Loucy (cell line): ENCODE results near the gene CEP112.

Experiments used
- H2AFZ ChIP-seq: fragments of 200-600 bp; sonication (generic); 2 replicates; pipeline ENCODE4 v1.6.0; 2016; ENCODE audit warnings: antibody characterized with exemption, mild to moderate bottlenecking, low read length, moderate library complexity
- H3F3A ChIP-seq: fragments of 200-600 bp; 2 replicates; pipeline ENCODE4 v1.6.0; 2016; ENCODE audit warnings: antibody characterized with exemption, low read depth, mild to moderate bottlenecking
- H3K27me3 ChIP-seq: fragments of 200-600 bp; sonication (generic); 2 replicates; pipeline ENCODE4 v1.6.1; 2014; ENCODE audit warnings: low read length, mild to moderate bottlenecking; ENCODE audit not compliant: insufficient read depth, poor library complexity, severe bottlenecking
- H3K36me3 ChIP-seq: fragments of 200-600 bp; sonication (generic); 2 replicates; pipeline ENCODE4 v1.6.1; 2016; ENCODE audit warnings: low read length; ENCODE audit not compliant: insufficient read depth
- H3K4me1 ChIP-seq: fragments of 200-600 bp; sonication (generic); 2 replicates; pipeline ENCODE4 v1.5.1; 2014; ENCODE audit warnings: low read length, mild to moderate bottlenecking; ENCODE audit not compliant: insufficient read depth, poor library complexity, severe bottlenecking
- H3K4me2 ChIP-seq: fragments of 200-600 bp; sonication (generic); 2 replicates; pipeline ENCODE4 v1.6.0; 2014; ENCODE audit warnings: antibody characterized with exemption, low read length, low read depth, mild to moderate bottlenecking; ENCODE audit not compliant: poor library complexity, severe bottlenecking
- H3K4me3 ChIP-seq: fragments of 200-600 bp; sonication (generic); 2 replicates; pipeline ENCODE4 v1.5.1; 2014; ENCODE audit warnings: low read length, mild to moderate bottlenecking, mixed read lengths; ENCODE audit not compliant: poor library complexity, severe bottlenecking
- H3K79me2 ChIP-seq: fragments of 200-600 bp; sonication (generic); 2 replicates; pipeline ENCODE4 v1.6.1; 2014; ENCODE audit warnings: low read length; ENCODE audit not compliant: insufficient read depth
- H3K9ac ChIP-seq: fragments of 200-600 bp; sonication (generic); 2 replicates; pipeline ENCODE4 v1.6.0; 2014; ENCODE audit warnings: mild to moderate bottlenecking, low read depth, low read length, moderate library complexity; ENCODE audit not compliant: poor library complexity, severe bottlenecking
- H3K9me2 ChIP-seq: fragments of 200-600 bp; sonication (generic); replicated peaks from 2 replicates; pipeline ENCODE4 v1.6.1; 2016; ENCODE audit warnings: low read depth, low read length, mixed read lengths
- H3K9me3 ChIP-seq: fragments of 200-600 bp; sonication (generic); 2 replicates; pipeline ENCODE4 v1.6.1; 2014; ENCODE audit warnings: mild to moderate bottlenecking, antibody characterized with exemption, low read length, low read depth; ENCODE audit not compliant: insufficient read depth
- H4K20me1 ChIP-seq: fragments of 200-600 bp; sonication (generic); 2 replicates; pipeline ENCODE4 v1.6.0; 2014; ENCODE audit warnings: antibody characterized with exemption, low read length, mild to moderate bottlenecking; ENCODE audit not compliant: insufficient read depth, poor library complexity, severe bottlenecking
- CTCF ChIP-seq: fragments of 200-600 bp; sonication (generic); conservative IDR thresholded peaks from 2 replicates; pipeline ENCODE4 v1.5.1; 2014; ENCODE audit warnings: mild to moderate bottlenecking, antibody characterized with exemption, low read length
- EZH2phosphoT487 ChIP-seq: fragments of 200-600 bp; IDR thresholded peaks from 2 replicates; pipeline ENCODE4 v1.6.1; 2018; ENCODE audit warnings: antibody characterized with exemption, mild to moderate bottlenecking, moderate library complexity, borderline replicate concordance

CEP112 gene

DNA sequence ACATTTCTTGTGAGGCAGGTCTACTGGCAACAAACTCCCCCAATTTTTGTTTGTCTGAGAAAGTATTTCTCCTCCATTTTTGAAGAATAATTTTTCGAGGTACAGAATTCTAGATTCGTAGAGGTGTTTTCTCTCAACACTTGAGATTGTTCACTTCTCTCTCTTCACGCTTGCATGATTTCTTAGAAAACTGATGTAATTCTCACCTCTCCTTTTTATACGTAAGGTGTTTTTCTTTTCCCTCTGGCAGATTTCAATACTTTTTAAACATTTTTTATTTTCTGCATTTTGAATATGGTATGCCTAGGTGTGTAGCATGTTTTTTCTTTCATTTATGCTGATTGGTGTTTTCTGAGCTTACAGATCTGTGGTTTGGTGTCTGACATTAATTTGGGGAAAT, 429.0 kb downstream of the CEP112 start:
- H2AFZ ChIP-seq = no peak overlapping the region
- no peaks in the 10 kb centered on the region for H3K4me1 ChIP-seq
- H3F3A ChIP-seq = no peaks in the 10 kb centered on the region
- H3K79me2 ChIP-seq = no peaks in the 10 kb centered on the region
- no peak overlapping the region for H3K4me2 ChIP-seq
- H3K9ac ChIP-seq = no peak overlapping the region
- no peaks in the 10 kb centered on the region for H3K9me3 ChIP-seq
- no peak overlapping the region for H3K4me3 ChIP-seq
- H3K36me3 ChIP-seq = no peaks in the 10 kb centered on the region
- no peak for TF ChIP-seq CTCF
- no peak for TF ChIP-seq EZH2phosphoT487
- no peaks in the 10 kb centered on the region for H3K27me3 ChIP-seq
- no peaks in the 10 kb centered on the region for H3K9me2 ChIP-seq
- H4K20me1 ChIP-seq = no peaks in the 10 kb centered on the region

- Histone ChIP-seq H4K20me1 (no peaks in the 10 kb centered on the region), H3K4me2 (no peak overlapping the region), H3K79me2 (no peaks in the 10 kb centered on the region), H3K4me3 (no peak overlapping the region), H3K9me3 (no peaks in the 10 kb centered on the region), H3K27me3 (no peaks in the 10 kb centered on the region), H3K36me3 (no peaks in the 10 kb centered on the region), H3K9me2 (no peaks in the 10 kb centered on the region), H2AFZ (no peak overlapping the region), H3F3A (no peaks in the 10 kb centered on the region), H3K9ac (no peak overlapping the region), H3K4me1 (no peaks in the 10 kb centered on the region)
- TF ChIP-seq CTCF = no peak
- no peak for TF ChIP-seq EZH2phosphoT487
These were observed 432.4 kb downstream of the CEP112 start for GRCh38 chr17:65759532-65759931.

DNA sequence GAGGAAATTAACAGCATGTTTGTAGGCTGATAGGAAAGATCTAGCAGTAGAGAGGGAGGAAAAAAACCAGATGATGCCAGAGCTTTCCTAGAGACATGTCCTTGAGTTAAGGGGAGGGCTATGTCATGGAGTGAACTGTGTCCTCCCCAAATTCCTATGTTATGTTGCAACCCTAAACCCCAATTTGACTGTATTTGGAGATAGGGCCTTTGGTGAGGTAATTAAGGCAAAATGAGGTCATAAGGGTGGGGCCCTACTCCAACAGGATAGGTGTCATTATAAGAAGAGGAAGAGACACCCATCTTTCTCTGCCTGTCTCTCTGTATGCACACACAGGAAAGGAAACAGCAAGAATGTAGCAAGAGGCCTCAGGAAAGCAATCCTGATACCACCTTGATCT, 435.2 kb downstream of the CEP112 start:
- Histone ChIP-seq H3K9me2 (no peaks in the 10 kb centered on the region), H3K79me2 (no peaks in the 10 kb centered on the region), H3K9me3 (no peaks in the 10 kb centered on the region), H3K36me3 (no peaks in the 10 kb centered on the region), H3K4me3 (no peak overlapping the region), H3K27me3 (no peaks in the 10 kb centered on the region), H3K4me2 (no peak overlapping the region), H3K9ac (no peak overlapping the region), H3F3A (no peaks in the 10 kb centered on the region), H4K20me1 (no peaks in the 10 kb centered on the region), H2AFZ (no peak overlapping the region), H3K4me1 (no peaks in the 10 kb centered on the region)
- TF ChIP-seq EZH2phosphoT487 (no peak), CTCF (no peak)
